Mucosa of rectum (tissue), 2 donors: ENCODE results near the gene COPS8.

Source experiments
- H3K27ac ChIP-seq, 2 donors: one replicate each; pipeline ENCODE4 v1.7.0; 2013; ENCODE audit warnings: inconsistent platforms in 2 of 2, low read depth in 2 of 2, low read length in 2 of 2
- H3K27me3 ChIP-seq, 2 donors: one replicate each; pipeline ENCODE4 v1.7.0; 2013; ENCODE audit warnings: low read length in 2 of 2; ENCODE audit not compliant: control insufficient read depth in 2 of 2, insufficient read depth in 2 of 2
- H3K36me3 ChIP-seq, 2 donors: one replicate each; pipeline ENCODE4 v1.7.0; 2013; ENCODE audit warnings: low read length in 2 of 2; ENCODE audit not compliant: control insufficient read depth in 2 of 2, insufficient read depth in 2 of 2
- H3K4me1 ChIP-seq, 2 donors: one replicate each; pipeline ENCODE4 v1.7.0; 2013; ENCODE audit warnings: low read length in 2 of 2, mild to moderate bottlenecking in 1 of 2; ENCODE audit not compliant: control insufficient read depth in 2 of 2, insufficient read depth in 2 of 2
- H3K4me3 ChIP-seq, 2 donors: one replicate each; pipeline ENCODE4 v1.7.0; 2013; ENCODE audit warnings: low read length in 2 of 2
- H3K9ac ChIP-seq, 2 donors: one replicate each; pipeline ENCODE4 v1.7.0; 2013; ENCODE audit warnings: low read length in 2 of 2, low read depth in 1 of 2, mild to moderate bottlenecking in 1 of 2
- H3K9me3 ChIP-seq, 2 donors: one replicate each; pipeline ENCODE4 v1.7.0; 2013; ENCODE audit warnings: low read length in 2 of 2; ENCODE audit not compliant: control insufficient read depth in 2 of 2
- donor health status: healthy.
- donor health status: Normal muscosa, but diverticular disease.

COPS8 gene

GRCh38 chr2:237129625-237130263, 44.1 kb downstream of the COPS8 start:
- no peaks in the 10 kb centered on the region for H3K9me3 ChIP-seq
- no peak overlapping the region for H3K9ac ChIP-seq
- H3K27me3 ChIP-seq = no peaks in the 10 kb centered on the region
- H3K4me3 ChIP-seq = no peak overlapping the region
- peaks cover 0 to 8% of the 10 kb centered on the region in 2 donors for H3K4me1 ChIP-seq
- H3K36me3 ChIP-seq = no peaks in the 10 kb centered on the region
- H3K27ac ChIP-seq = no peak overlapping the region

- no peak overlapping the region for H3K27ac ChIP-seq
- peaks cover 0 to 8% of the 10 kb centered on the region in 2 donors for H3K4me1 ChIP-seq
- no peaks in the 10 kb centered on the region for H3K36me3 ChIP-seq
- no peak overlapping the region for H3K4me3 ChIP-seq
- no peaks in the 10 kb centered on the region for H3K9me3 ChIP-seq
- no peaks in the 10 kb centered on the region for H3K27me3 ChIP-seq
- no peak overlapping the region for H3K9ac ChIP-seq
Measured at GRCh38 chr2:237130562-237131421, 45.1 kb downstream of the COPS8 start.

DNA sequence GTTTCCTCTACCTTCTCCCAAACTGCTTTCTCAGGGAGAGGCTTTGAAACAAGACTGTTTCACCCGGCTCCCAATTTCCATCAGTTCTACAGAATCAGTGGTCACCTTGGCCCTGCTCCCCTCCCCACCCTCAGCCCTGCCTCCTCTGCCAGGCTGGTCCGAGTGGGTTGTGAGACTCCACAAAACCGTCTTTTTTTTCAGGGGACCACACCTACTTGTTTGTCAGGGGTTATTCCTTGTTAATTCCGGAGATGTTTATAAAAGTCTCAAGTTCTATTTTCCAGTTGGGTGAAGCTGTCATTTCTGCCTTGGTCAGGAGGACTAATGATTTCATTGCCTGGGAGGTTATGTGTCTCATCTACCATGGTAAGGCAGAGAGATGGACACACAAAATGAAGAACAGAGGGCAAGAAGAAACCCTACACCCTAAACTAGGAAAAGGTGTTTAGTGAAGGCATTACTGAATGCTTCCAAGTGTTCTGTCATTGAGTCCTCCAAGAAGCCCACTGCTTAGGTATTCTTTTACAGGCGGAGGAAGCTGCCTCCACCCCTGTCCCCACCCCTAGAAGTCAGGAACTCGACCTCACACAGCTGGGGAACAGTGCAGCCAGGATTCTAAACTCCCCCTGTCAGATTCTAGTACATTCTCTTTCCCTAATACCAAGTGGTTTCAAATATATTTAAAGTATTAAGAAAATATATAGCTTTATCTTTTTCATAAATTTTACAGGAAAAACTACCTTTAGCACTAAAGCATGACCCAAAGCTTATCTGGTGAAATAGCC, 46.3 kb downstream of the COPS8 start:
- H3K27ac ChIP-seq = no peak overlapping the region
- H3K4me1 ChIP-seq = peaks cover 0 to 8% of the 10 kb centered on the region in 2 donors
- no peak overlapping the region for H3K4me3 ChIP-seq
- no peaks in the 10 kb centered on the region for H3K9me3 ChIP-seq
- H3K27me3 ChIP-seq = no peaks in the 10 kb centered on the region
- no peaks in the 10 kb centered on the region for H3K36me3 ChIP-seq
- H3K9ac ChIP-seq = no peak overlapping the region

DNA sequence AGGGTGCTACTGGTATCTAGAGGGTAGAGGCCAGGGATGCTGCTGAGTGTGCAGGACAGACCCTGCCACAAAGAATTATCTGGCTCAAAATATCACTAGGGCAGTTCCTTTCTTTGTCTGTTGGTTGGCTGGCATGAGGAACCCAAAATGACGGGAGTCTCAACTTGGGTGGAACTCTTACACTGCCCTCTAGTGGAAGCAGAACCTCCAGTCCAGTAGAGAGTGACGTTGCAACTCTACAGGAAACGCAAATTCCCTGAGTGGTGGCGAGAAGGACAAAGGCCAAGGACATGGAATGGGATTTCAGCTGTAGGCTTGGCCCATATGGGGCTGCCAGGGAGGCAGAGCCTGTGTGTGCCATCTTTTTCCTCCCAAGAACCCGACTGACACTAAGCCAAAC, 47.1 kb downstream of the COPS8 start:
- H3K36me3 ChIP-seq = no peaks in the 10 kb centered on the region
- no peak overlapping the region for H3K27ac ChIP-seq
- no peaks in the 10 kb centered on the region for H3K9me3 ChIP-seq
- no peaks in the 10 kb centered on the region for H3K27me3 ChIP-seq
- H3K4me1 ChIP-seq = peaks cover 0 to 8% of the 10 kb centered on the region in 2 donors
- no peak overlapping the region for H3K4me3 ChIP-seq
- no peak overlapping the region for H3K9ac ChIP-seq

- no peak overlapping the region for H3K9ac ChIP-seq
- H3K9me3 ChIP-seq = no peaks in the 10 kb centered on the region
- no peaks in the 10 kb centered on the region for H3K27me3 ChIP-seq
- H3K4me1 ChIP-seq = no peaks in the 10 kb centered on the region
- no peak overlapping the region for H3K27ac ChIP-seq
- H3K4me3 ChIP-seq = no peak overlapping the region
- H3K36me3 ChIP-seq = no peaks in the 10 kb centered on the region
Measured at GRCh38 chr2:237134321-237135230, 48.9 kb downstream of the COPS8 start.

DNA sequence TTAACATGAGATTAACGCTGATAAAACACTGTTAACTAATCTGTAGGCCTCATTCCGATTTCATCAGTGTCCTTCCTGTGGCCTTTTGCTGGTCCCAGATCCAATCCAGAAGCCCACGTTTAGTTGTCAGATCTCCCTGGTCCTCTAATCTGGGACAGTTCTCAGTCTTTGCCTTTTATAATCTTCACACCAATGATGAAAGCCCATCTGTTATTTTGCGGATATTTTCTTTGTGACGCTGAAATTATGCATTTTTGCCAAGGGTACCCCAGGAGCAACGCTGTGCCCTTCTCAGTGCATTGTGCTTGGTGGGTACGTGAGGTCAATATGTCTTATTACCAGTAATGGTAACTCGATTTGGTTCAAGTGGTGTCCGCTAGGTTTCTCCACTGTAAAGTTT, 51.1 kb downstream of the COPS8 start:
- Histone ChIP-seq H3K9me3 (no peaks in the 10 kb centered on the region), H3K9ac (no peak overlapping the region), H3K36me3 (no peaks in the 10 kb centered on the region), H3K4me3 (no peak overlapping the region), H3K27ac (no peak overlapping the region), H3K27me3 (no peaks in the 10 kb centered on the region), H3K4me1 (no peaks in the 10 kb centered on the region)

GRCh38 chr2:237137626-237138323, 52.1 kb downstream of the COPS8 start:
- Histone ChIP-seq H3K4me1 (no peaks in the 10 kb centered on the region), H3K36me3 (no peaks in the 10 kb centered on the region), H3K27ac (no peak overlapping the region), H3K9me3 (no peaks in the 10 kb centered on the region), H3K9ac (no peak overlapping the region), H3K27me3 (no peaks in the 10 kb centered on the region), H3K4me3 (no peak overlapping the region)

GRCh38 chr2:237139123-237139675, 53.5 kb downstream of the COPS8 start:
- Histone ChIP-seq H3K4me1 (no peaks in the 10 kb centered on the region), H3K9ac (no peak overlapping the region), H3K9me3 (no peaks in the 10 kb centered on the region), H3K27me3 (no peaks in the 10 kb centered on the region), H3K4me3 (no peak overlapping the region), H3K36me3 (no peaks in the 10 kb centered on the region), H3K27ac (no peak overlapping the region)

GRCh38 chr2:237140689-237141285, 55.1 kb downstream of the COPS8 start:
- H3K4me1 ChIP-seq = no peaks in the 10 kb centered on the region
- no peak overlapping the region for H3K4me3 ChIP-seq
- no peak overlapping the region for H3K27ac ChIP-seq
- H3K9ac ChIP-seq = no peak overlapping the region
- H3K27me3 ChIP-seq = no peaks in the 10 kb centered on the region
- no peaks in the 10 kb centered on the region for H3K9me3 ChIP-seq
- no peaks in the 10 kb centered on the region for H3K36me3 ChIP-seq
